GM23248 (cell line): ENCODE measurements around the gene LENG8.
"Not testable (repeated sequence)": the region's sequence is repeated elsewhere in the genome, so short reads cannot be mapped to it uniquely, and the experiment has no call there.

Source experiments
- EZH2 ChIP-seq: fragments of 200-600 bp; sonication (generic); IDR thresholded peaks from 2 replicates; pipeline ENCODE4 v1.6.1; 2018; ENCODE audit warnings: antibody characterized with exemption, mild to moderate bottlenecking; ENCODE audit not compliant: insufficient read depth, poor library complexity, severe bottlenecking
- EZH2phosphoT487 ChIP-seq: fragments of 200-600 bp; sonication (generic); IDR thresholded peaks from 2 replicates; pipeline ENCODE4 v1.6.1; 2018; ENCODE audit warnings: antibody characterized with exemption, moderate library complexity, mild to moderate bottlenecking, low read depth; ENCODE audit not compliant: insufficient read depth

DNA sequence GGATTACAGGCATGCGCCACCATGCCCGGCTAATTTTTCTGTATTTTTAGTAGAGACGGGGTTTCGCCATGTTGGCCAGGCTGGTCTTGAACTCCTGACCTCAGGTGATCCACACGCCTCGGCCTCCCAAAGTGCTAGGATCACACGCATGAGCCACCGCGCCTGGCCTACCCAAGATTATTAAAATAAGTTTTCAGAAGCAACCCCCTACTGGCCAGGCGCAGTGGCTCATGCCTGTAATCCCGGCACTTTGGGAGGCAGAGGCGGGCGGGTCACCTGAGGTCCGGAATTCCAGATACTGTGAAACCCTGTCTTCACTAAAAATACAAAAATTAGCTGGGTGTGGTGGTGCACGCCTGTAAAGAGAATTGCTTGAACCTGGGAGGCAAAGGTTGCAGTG, 2.6 kb upstream of the LENG8 start:
- not testable (repeated sequence) for TF ChIP-seq EZH2, EZH2phosphoT487
